Lower leg skin (tissue), 3 donors: ENCODE data around the gene UBASH3B.

Experiments
- CTCF ChIP-seq, 3 donors: fragments of 450-650 bp; IDR thresholded peaks; one replicate each; pipeline ENCODE4 v1.5.1; 2016; ENCODE audit warnings: antibody characterized with exemption in 3 of 3, mild to moderate bottlenecking in 3 of 3, moderate library complexity in 2 of 3
- POLR2A ChIP-seq, 2 donors: fragments of 450-650 bp; IDR thresholded peaks; one replicate each; pipeline ENCODE4 v1.6.1; 2016 to 2017; ENCODE audit warnings: antibody characterized with exemption in 2 of 2, mild to moderate bottlenecking in 1 of 2, moderate library complexity in 1 of 2

DNA sequence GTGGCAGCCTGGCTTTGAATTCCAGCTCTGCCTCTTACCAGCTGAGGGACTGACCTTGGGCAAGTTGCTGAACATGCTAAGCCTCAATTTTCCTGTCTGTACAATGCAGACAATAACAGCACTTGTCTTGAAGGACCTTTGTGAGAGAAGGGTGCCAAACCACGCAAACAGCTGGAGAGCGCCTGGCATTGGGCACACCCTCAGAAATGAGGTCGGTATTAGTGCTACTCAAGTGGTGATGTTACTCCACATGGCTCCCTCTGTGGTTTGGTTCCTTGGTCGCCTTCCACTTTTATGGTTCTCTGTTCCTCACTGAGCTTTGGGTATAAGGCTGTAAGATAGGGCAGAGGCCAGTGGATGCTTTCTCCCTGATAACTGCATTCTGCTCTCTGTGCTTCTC, 8.2 kb downstream of the UBASH3B start:
- TF ChIP-seq CTCF (IDR thresholded peaks at IDR 0.05) = no peak
- TF ChIP-seq POLR2A (IDR thresholded peaks at IDR 0.05) = no peak
